ENCODE results near the gene ZDHHC14. TPM values are rescaled to one million over a fixed set of nuclear protein-coding genes. Genes with fewer than 3 reads are reported as not detected.

Gene ZDHHC14
- total RNA-seq, 1 donor from 2014 or later, result 14.4 TPM

DNA sequence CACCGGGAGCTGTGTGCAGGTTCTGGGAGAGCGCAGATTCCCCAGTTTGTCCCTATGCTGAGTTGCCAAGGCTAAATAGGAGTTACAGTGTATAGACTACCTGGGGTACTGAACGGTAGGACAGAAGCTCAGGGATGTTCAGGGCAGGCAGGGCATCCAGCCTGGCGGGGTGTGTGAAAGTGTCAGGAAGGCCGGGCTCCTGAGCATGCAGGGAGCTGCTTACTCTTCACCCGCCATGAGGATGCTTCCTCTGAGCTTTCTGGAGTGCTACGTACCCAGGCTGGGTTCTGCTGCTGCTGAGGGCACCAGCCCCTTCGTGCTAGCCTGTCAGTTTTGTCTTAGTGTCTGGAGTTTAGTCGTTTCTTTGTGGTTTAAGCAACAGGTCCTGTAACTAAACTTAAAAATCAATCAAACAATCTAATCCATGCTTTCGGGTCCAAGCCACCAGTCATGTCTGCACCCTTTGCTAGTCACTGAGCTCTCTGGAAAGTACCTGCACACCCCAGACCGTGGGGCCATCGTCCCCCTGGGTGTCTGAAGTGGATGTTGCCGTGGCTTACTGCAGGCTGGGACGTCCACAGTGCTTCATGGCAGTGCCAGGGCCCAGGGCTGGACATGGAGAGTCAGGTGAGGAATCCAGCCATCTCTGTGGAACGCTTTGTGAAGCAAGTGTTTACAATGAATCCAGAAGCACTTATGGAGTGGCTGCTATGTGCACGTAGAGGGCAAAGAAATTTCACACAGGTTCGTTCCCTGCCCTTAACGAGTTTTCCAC is 221.7 kb downstream of the ZDHHC14 start:
- Mint-ChIP-seq H3K27me3 (ENCODE audit: insufficient read depth) (peaks cover 2% of the 10 kb centered on the region), H3K27ac (no peak overlapping the region), H3K36me3 (ENCODE audit: low read depth) (peaks cover 2% of the 10 kb centered on the region), H3K4me3 (no peak overlapping the region), H3K4me1 (ENCODE audit: low read depth) (peaks cover 5% of the 10 kb centered on the region), H3K9me3 (no peaks in the 10 kb centered on the region)
- no peak for DNase-seq (ENCODE audit: low spot score)
- intact Hi-C loops (cut with micrococcal nuclease), result no loop called here

DNA sequence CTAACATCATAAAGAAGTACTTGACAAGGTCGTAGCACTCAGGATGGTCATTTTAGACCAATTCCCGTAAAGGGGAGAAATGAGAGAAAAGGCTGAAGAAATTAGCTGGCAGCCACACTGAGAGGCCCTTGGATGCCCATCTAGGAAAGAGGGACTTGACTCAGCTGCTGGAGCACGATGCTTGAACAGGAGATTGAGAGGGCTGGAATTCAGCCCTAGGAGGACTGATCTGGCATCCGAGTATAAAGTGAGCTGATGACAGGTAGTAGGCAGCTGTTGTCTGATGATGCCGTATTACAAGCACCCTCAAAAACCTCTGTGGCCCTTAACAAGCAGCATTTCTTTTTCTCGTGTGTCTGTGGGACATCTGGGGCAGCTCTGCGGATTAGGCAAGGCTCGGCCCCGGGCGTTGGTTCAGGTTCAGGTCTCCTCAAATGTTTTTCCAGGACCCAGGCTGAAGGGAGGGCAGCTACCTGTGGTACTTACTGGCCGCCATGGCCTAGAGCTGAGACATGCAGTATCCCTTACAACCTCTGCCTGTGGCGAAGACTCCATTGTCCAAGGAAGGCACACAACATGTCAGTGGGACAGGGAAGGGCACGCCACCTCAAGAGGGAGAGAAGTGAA is 222.4 kb downstream of the ZDHHC14 start:
- no peak overlapping the region for H3K4me3 Mint-ChIP-seq
- peaks cover 2% of the 10 kb centered on the region for H3K27me3 Mint-ChIP-seq (ENCODE audit: insufficient read depth)
- peaks cover 2% of the 10 kb centered on the region for H3K36me3 Mint-ChIP-seq (ENCODE audit: low read depth)
- DNase-seq (ENCODE audit: low spot score), result no peak
- H3K4me1 Mint-ChIP-seq (ENCODE audit: low read depth), result no peaks in the 10 kb centered on the region
- no peaks in the 10 kb centered on the region for H3K9me3 Mint-ChIP-seq
- H3K27ac Mint-ChIP-seq, result no peak overlapping the region
- intact Hi-C loops (cut with micrococcal nuclease), result no loop called here

DNA sequence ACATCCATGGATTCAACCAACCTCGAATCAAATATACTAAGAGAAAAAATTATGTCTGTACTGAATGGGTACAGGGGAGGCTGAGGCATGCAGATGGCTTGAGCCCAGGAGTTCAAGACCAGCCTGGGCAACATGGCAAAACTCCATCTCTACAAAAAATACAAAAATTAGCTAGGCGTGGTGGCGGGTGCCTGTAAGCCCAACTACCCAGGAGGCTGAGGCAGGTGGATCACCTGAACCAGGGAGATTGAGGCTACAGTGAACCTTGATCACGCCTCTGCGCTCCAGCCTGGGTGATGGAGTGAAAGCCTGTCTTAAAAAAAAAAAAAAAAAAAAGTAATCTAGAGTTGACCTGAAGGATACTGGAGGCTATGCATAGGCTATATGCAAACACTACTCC is 223.0 kb downstream of the ZDHHC14 start:
- H3K27me3 Mint-ChIP-seq (ENCODE audit: insufficient read depth), result peaks cover 2% of the 10 kb centered on the region
- H3K36me3 Mint-ChIP-seq (ENCODE audit: low read depth), result peaks cover 2% of the 10 kb centered on the region
- DNase-seq (ENCODE audit: low spot score), result no peak
- intact Hi-C loops (cut with micrococcal nuclease), result no loop called here
- no peaks in the 10 kb centered on the region for H3K9me3 Mint-ChIP-seq
- H3K4me3 Mint-ChIP-seq, result no peak overlapping the region
- no peak overlapping the region for H3K27ac Mint-ChIP-seq
- no peaks in the 10 kb centered on the region for H3K4me1 Mint-ChIP-seq (ENCODE audit: low read depth)

DNA sequence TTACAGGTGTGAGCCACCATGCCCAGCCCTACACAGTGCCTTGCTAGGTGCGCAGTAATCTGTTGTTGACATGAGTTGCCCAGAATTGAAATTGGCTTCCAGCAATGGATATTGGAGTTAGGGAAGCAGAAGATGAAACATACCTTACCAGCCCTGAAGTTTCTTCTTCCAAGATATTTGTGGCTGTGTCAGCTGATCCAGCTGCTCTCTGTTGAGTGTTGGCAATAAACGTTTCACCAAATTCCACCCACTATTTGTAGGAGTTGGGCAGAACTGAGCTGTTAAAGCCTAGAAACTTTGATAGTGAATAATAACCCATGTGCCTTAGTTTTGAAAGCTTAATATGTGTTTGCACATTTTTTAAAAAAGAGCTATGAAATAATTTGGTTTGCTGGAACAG is 223.8 kb downstream of the ZDHHC14 start:
- H3K27me3 Mint-ChIP-seq (ENCODE audit: insufficient read depth), result peaks cover 2% of the 10 kb centered on the region
- H3K27ac Mint-ChIP-seq, result no peak overlapping the region
- H3K36me3 Mint-ChIP-seq (ENCODE audit: low read depth), result no peaks in the 10 kb centered on the region
- no peaks in the 10 kb centered on the region for H3K9me3 Mint-ChIP-seq
- no peak overlapping the region for H3K4me3 Mint-ChIP-seq
- H3K4me1 Mint-ChIP-seq (ENCODE audit: low read depth), result no peaks in the 10 kb centered on the region
- DNase-seq (ENCODE audit: low spot score), result no peak
- intact Hi-C loops (cut with micrococcal nuclease), result no loop called here

DNA sequence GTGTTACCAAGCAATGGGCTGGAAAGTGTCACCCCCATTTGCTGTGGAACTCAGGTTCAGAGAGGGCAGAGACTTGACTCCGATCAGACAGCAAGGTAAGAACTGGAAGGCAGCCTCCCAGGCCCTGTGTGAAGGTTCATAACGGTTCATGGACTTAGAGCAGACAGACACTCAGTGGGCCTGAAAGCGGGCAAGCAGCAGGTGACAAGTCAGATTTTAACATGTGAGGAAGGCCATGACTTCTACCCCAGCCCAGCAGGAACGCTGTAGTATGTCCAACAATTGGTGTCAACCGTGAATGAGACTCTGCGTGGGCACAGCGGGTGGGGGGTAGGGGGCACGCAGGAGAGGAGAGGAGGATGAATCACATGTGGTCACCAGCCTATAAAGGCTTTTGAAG is 224.5 kb downstream of the ZDHHC14 start:
- Mint-ChIP-seq H3K4me1 (ENCODE audit: low read depth) (no peaks in the 10 kb centered on the region), H3K36me3 (ENCODE audit: low read depth) (no peaks in the 10 kb centered on the region), H3K4me3 (no peak overlapping the region), H3K27ac (no peak overlapping the region), H3K9me3 (no peaks in the 10 kb centered on the region), H3K27me3 (ENCODE audit: insufficient read depth) (peaks cover 2% of the 10 kb centered on the region)
- intact Hi-C loops (cut with micrococcal nuclease), result no loop called here
- no peak for DNase-seq (ENCODE audit: low spot score)

DNA sequence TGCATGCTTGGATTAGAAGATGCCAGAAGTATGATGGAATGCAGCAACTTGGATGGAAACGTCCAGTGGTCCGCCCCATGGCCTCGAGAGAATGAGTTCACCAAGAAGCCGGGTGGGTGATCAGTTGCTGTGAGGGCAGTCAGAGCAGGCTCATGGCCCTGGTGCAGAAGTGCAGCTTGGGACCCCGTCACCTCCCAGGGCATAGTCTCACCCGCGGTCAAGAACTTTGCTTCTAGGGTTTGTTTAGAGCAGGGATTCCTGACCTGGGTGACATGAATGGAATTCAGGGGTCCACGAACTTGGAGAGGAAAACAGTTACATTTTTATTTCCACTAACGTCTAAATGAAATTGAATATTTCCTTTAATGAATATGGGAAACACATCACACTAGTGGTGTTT is 225.5 kb downstream of the ZDHHC14 start:
- H3K36me3 Mint-ChIP-seq (ENCODE audit: low read depth), result no peaks in the 10 kb centered on the region
- no peak overlapping the region for H3K4me3 Mint-ChIP-seq
- peaks cover 2% of the 10 kb centered on the region for H3K27me3 Mint-ChIP-seq (ENCODE audit: insufficient read depth)
- intact Hi-C loops (cut with micrococcal nuclease), result no loop called here
- no peaks in the 10 kb centered on the region for H3K9me3 Mint-ChIP-seq
- no peaks in the 10 kb centered on the region for H3K4me1 Mint-ChIP-seq (ENCODE audit: low read depth)
- DNase-seq (ENCODE audit: low spot score), result no peak
- no peak overlapping the region for H3K27ac Mint-ChIP-seq

DNA sequence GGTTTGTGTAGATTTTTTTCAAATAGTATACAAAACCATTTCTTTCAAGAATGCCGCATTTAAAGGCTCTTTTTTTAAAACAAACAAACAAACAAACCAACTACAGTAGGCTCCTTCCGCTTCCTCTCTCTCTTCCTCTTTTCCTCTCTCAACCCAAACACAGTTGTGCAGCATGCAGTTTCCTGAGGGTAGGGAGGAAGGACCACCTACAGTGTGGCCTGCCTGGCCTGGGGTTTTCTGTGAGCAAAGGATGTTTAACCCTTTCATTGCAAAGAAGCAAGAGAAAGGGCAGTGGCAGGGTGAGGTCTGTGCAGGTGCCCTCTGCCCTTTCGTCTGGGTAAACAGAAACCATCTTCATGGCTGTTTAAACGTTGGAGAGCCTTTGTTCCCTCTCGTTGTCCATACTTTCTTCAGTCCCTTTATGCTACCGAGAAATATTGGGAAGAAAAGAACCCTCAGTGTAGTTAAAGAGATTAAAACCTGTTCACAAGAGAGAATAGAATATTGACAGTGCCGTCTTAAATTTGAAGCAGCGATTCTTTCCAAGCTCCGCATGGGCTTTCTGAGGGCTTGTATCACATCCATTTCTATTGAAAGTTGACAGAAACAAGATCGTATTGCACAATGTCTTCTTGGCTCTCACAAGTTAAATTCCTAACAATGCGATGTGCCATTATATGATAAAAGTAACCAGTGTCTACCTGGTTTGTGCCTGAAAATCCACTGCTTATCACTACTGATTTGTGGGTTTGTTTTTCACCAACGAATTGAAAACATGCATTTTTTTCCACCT is 226.5 kb downstream of the ZDHHC14 start:
- Mint-ChIP-seq H3K9me3 (no peaks in the 10 kb centered on the region), H3K4me1 (ENCODE audit: low read depth) (no peaks in the 10 kb centered on the region), H3K4me3 (no peak overlapping the region), H3K27me3 (ENCODE audit: insufficient read depth) (peaks cover 2% of the 10 kb centered on the region), H3K27ac (no peak overlapping the region), H3K36me3 (ENCODE audit: low read depth) (no peaks in the 10 kb centered on the region)
- DNase-seq (ENCODE audit: low spot score), result no peak
- intact Hi-C loops (cut with micrococcal nuclease), result no loop called here

DNA sequence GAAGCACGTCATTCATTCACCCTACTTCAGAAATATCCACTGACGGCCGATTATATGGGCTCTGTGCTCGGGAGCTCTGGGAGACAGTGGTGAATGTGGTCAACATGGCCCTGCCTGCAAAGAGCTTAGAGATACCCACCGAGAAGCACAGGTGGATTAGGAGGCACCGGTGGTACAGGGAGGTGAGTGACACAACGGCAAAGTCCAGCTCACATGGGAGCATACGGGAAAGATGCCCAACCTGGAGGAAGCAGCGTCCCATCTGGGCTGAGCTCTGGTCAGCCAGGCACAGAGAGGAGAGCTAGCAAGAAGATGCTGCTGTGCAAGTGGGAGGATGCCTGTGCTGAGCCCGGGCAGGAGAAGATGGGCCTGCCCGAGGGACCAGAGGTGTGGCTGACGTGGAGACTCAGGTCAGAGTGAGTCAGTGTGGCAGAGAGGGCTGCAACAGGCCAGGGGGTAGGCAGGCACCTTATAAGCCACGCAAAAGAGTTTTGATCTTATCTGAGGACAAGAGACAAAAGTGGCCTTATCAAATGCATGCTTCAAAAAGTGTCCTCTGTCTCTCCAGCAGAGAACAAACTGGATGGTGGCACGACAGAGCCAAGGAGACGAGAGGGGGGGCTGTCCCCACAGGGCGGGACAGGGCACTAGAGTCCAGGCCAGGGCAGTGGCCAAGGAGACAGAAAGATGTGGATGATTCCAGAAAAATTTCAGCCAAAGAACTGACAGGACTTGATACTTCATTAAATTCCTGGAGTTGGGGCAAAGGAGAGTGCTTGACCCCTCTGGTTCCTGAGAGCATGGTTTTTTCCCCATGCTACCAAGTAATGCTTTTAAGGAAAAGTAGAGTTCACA is 227.5 kb downstream of the ZDHHC14 start:
- Mint-ChIP-seq H3K4me3 (no peak overlapping the region), H3K27me3 (ENCODE audit: insufficient read depth) (peaks cover 2% of the 10 kb centered on the region), H3K9me3 (no peaks in the 10 kb centered on the region), H3K36me3 (ENCODE audit: low read depth) (no peaks in the 10 kb centered on the region), H3K27ac (no peak overlapping the region), H3K4me1 (ENCODE audit: low read depth) (no peaks in the 10 kb centered on the region)
- no peak for DNase-seq (ENCODE audit: low spot score)
- intact Hi-C loops (cut with micrococcal nuclease), result no loop called here

DNA sequence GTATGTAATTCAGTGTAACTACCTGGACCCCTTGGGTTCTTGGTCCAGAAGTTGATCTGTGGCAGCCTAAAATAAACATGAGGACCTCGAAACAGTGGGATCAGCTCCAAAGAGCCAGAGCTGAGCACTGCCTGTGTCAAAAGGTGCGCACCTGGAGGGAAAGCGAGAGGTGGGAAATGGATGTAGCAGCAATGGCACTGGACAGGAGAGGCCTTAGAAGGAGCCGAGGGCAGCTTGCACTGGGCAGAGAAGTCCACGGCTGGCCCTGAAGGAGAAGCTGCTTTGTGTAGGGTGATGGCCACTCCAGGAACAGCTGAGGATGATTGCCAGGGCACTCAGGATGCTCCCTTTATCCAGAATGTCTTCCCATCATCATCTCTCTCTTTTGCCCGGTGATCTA is 228.1 kb downstream of the ZDHHC14 start:
- intact Hi-C loops (cut with micrococcal nuclease), result no loop called here
- DNase-seq (ENCODE audit: low spot score), result no peak
- H3K4me1 Mint-ChIP-seq (ENCODE audit: low read depth), result no peaks in the 10 kb centered on the region
- H3K36me3 Mint-ChIP-seq (ENCODE audit: low read depth), result no peaks in the 10 kb centered on the region
- H3K27ac Mint-ChIP-seq, result no peak overlapping the region
- H3K27me3 Mint-ChIP-seq (ENCODE audit: insufficient read depth), result no peaks in the 10 kb centered on the region
- H3K9me3 Mint-ChIP-seq, result no peaks in the 10 kb centered on the region
- no peak overlapping the region for H3K4me3 Mint-ChIP-seq

DNA sequence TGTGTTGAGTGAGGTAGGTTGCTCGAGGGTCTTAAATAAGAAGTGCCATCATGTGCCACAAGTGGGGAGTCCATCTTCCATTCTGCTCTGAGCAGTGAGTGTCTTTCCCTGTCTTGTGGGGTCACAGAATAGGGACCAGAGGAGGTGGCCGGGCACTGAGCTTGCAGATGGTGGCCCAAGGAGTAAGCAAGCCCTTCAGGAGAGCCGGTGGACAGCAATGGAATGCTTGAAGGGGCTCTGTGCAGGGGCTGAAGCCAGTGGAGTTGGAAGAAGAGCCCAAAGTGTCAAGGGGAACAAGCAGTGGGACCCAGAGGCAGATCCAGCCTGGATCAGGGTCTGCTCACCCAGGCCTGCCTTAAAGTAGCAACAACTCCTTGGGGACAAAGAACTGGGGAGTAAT is 228.6 kb downstream of the ZDHHC14 start:
- intact Hi-C loops (cut with micrococcal nuclease), result no loop called here
- Mint-ChIP-seq H3K36me3 (ENCODE audit: low read depth) (no peaks in the 10 kb centered on the region), H3K9me3 (no peaks in the 10 kb centered on the region), H3K4me3 (no peak overlapping the region), H3K27me3 (ENCODE audit: insufficient read depth) (no peaks in the 10 kb centered on the region), H3K4me1 (ENCODE audit: low read depth) (no peaks in the 10 kb centered on the region), H3K27ac (no peak overlapping the region)
- no peak for DNase-seq (ENCODE audit: low spot score)

DNA sequence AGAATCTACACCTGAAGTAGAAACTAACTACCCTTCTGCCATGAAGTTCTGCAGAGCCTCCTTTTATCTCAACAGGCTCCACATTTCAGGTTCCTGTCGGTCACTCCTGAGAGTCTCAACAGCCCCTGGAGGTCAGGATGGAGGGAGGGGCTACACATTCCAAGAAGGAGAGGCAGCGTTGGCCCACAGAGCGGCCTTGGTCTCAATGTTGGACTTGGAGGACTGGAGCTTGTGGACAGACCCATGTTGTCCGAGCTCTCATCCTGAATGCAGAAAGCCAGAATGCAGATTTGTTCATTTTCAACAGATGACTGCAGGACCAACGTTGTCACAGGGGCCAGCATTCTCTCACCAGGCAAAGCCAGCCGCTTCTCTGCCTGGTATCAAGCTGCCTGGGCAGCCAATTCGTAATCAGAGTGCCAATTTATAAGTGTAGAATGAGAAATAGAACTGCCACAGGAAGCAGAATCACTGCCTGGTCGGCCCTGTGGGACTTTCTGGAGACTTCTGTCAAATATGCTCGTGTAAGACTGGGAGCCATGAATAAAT is 229.5 kb downstream of the ZDHHC14 start:
- no peak overlapping the region for H3K4me3 Mint-ChIP-seq
- no peaks in the 10 kb centered on the region for H3K4me1 Mint-ChIP-seq (ENCODE audit: low read depth)
- H3K27ac Mint-ChIP-seq, result no peak overlapping the region
- no peaks in the 10 kb centered on the region for H3K27me3 Mint-ChIP-seq (ENCODE audit: insufficient read depth)
- intact Hi-C loops (cut with micrococcal nuclease), result no loop called here
- no peak for DNase-seq (ENCODE audit: low spot score)
- H3K36me3 Mint-ChIP-seq (ENCODE audit: low read depth), result no peaks in the 10 kb centered on the region
- no peaks in the 10 kb centered on the region for H3K9me3 Mint-ChIP-seq

DNA sequence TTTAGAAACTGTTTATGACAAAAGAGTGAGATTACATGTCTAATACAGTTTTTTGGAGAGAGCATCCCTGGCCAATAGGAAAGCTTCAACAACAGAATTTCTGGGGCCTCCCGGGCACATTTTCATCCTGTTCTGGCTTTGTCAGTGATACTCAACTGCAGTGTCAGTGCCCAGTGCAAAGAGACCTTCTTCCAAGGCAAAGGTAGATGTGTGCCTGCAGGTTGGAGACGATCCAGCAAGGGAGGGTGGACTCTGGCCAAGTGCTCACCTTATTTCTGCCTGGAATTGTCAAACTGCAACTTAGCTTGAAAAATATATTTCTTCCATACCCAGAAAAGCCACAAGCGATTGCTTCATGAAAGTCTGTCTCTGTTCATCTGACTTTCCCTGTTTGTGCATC is 230.4 kb downstream of the ZDHHC14 start:
- Mint-ChIP-seq H3K27me3 (ENCODE audit: insufficient read depth) (no peaks in the 10 kb centered on the region), H3K27ac (no peak overlapping the region), H3K4me3 (no peak overlapping the region), H3K9me3 (no peaks in the 10 kb centered on the region), H3K4me1 (ENCODE audit: low read depth) (no peaks in the 10 kb centered on the region), H3K36me3 (ENCODE audit: low read depth) (no peaks in the 10 kb centered on the region)
- intact Hi-C loops (cut with micrococcal nuclease), result no loop called here
- no peak for DNase-seq (ENCODE audit: low spot score)

All from activated T-helper 1 cell treated with anti-CD3 and anti-CD28 coated beads, Interleukin-12 subunit alpha, Interleukin-12 subunit beta, Interleukin-2, Interleukin-4 antibody, amounts not matched to agents 30 ng/mL and 10 ng/mL and 1 ng/mL, durations not matched to agents 14 hours and 24 hours and 36 hours (primary cell).